ENCODE results near the gene BICRAL. TPM values are rescaled to one million over a fixed set of nuclear protein-coding genes. Genes with fewer than 3 reads are reported as not detected.

BICRAL gene
- polyA plus RNA-seq, 1 of the 3 experiments (the other 2 are of a cell fraction), result 5.1 TPM

GRCh38 chr6:42782689-42783176, 881 bp downstream of the BICRAL start:
- peaks cover 70% of the 10 kb centered on the region for H3K79me2 ChIP-seq (ENCODE audit: insufficient read depth)
- H3K27ac ChIP-seq (ENCODE audit: low read depth in 2 of 2, low read length in 1 of 2), result peak overlapping the region; percentile 95
- POLR2A ChIA-PET, result interaction anchor here (0.7 to 4.2 kb wide), 9 partner anchors 10 to 732 kb away, joined by 3 to 59 read pairs (median 5); partner anchors contain the start of genes CNPY3, RPL7L1 and TBCC
- peaks cover 0 to 5% of the 10 kb centered on the region in 2 experiments for H3K36me3 ChIP-seq (replicated peaks in 1 of 2; ENCODE audit: control insufficient read depth in 1 of 2, insufficient read depth in 2 of 2, low read length in 1 of 2)
- peak; percentile 13; the same call in 1 of the 2 replicates for TF ChIP-seq YY1 (IDR thresholded peaks at IDR 0.05; ENCODE audit: low read depth)
- peak; percentile 85 for TF ChIP-seq TAF1 (IDR thresholded peaks at IDR 0.05; ENCODE audit: borderline replicate concordance, low read depth, low read length)
- peak in 1 of 2 experiments; percentile 64; a peak in 1 of 4 replicates for TF ChIP-seq EP300 (IDR thresholded peaks at IDR 0.05; ENCODE audit: borderline replicate concordance in 1 of 2, low read depth in 1 of 2, low read length in 1 of 2)
- TF ChIP-seq TEAD4 (IDR thresholded peaks at IDR 0.05; ENCODE audit: borderline replicate concordance, insufficient read depth), result peak; percentile 42; the same call in 1 of the 2 replicates
- TF ChIP-seq MEF2A (IDR thresholded peaks at IDR 0.05; ENCODE audit: borderline replicate concordance, low read depth), result peak; percentile 75; the same call in 1 of the 2 replicates
- TF ChIP-seq MAX (IDR thresholded peaks at IDR 0.05; ENCODE audit: low read depth), result no peak; the same call in none of the 2 replicates
- TF ChIP-seq GABPA (IDR thresholded peaks at IDR 0.05; ENCODE audit: low read depth), result 0 out of 2 replicates have a peak, but pooled peaks have one; percentile 25
- peak; percentile 28; the same call in 1 of the 2 replicates for TF ChIP-seq NFIC (IDR thresholded peaks at IDR 0.05; ENCODE audit: borderline replicate concordance)
- peak; percentile 58 for TF ChIP-seq FOXM1 (IDR thresholded peaks at IDR 0.05; ENCODE audit: low read depth)
- no peak for TF ChIP-seq EZH2phosphoT487 (IDR thresholded peaks at IDR 0.05; ENCODE audit: borderline replicate concordance, low read depth)
- TF ChIP-seq REST (IDR thresholded peaks at IDR 0.05; ENCODE audit: low read depth, low read length), result 0 out of 2 replicates have a peak, but pooled peaks have one; percentile 35
- no peak for TF ChIP-seq RCOR1 (IDR thresholded peaks at IDR 0.05; ENCODE audit: low read length)
- TF ChIP-seq CHD2 (IDR thresholded peaks at IDR 0.05; ENCODE audit: low read length, partially characterized antibody), result peak; percentile 68
- TF ChIP-seq TCF12 (IDR thresholded peaks at IDR 0.05), result peak; percentile 46; the same call in 1 of the 2 replicates
- TF ChIP-seq JUND (IDR thresholded peaks at IDR 0.05), result no peak; the same call in 1 of the 2 replicates
- no peak for TF ChIP-seq SIN3A (IDR thresholded peaks at IDR 0.05; ENCODE audit: borderline replicate concordance, low read depth, low read length)
- TF ChIP-seq POLR2AphosphoS5 (IDR thresholded peaks at IDR 0.05; ENCODE audit: low read depth, low read length), result peak; percentile 64; the same call in 1 of the 2 replicates
- no peak for TF ChIP-seq CTCF (IDR thresholded peaks at IDR 0.05)
- peak; percentile 68 for TF ChIP-seq FOSL2 (IDR thresholded peaks at IDR 0.05; ENCODE audit: borderline replicate concordance, low read depth)
- TF ChIP-seq ELF1 (IDR thresholded peaks at IDR 0.05), result peak; percentile 55; the same call in 1 of the 2 replicates
- TF ChIP-seq MXI1 (IDR thresholded peaks at IDR 0.05; ENCODE audit: low read depth, low read length), result peak; percentile 16; the same call in 1 of the 2 replicates
- 0 out of 2 replicates have a peak, but pooled peaks have one; percentile 11 for TF ChIP-seq ZBTB33 (IDR thresholded peaks at IDR 0.05; ENCODE audit: borderline replicate concordance, low read depth)
- peak; percentile 89 for DNase-seq
- H3K9me2 ChIP-seq, result no peaks in the 10 kb centered on the region
- CTCF ChIA-PET, result interaction anchor here (1.9 kb wide), 1 partner anchor 36 kb away, joined by 6 read pairs; the partner anchor contains the start of gene TBCC
- H3K4me1 ChIP-seq (ENCODE audit: control insufficient read depth in 1 of 2, insufficient read depth in 2 of 2, low read depth in 1 of 2, low read length in 1 of 2), result peaks cover 8 to 23% of the 10 kb centered on the region in 2 experiments
- peak overlapping the region; percentile 99 for H3K9ac ChIP-seq
- H2AFZ ChIP-seq (ENCODE audit: low read depth), result no peak overlapping the region
- H3K27me3 ChIP-seq (ENCODE audit: insufficient read depth), result no peaks in the 10 kb centered on the region
- H3K4me3 ChIP-seq (ENCODE audit: low read depth in 2 of 2, low read length in 1 of 2), result peak overlapping the region; percentile 64 to 73
- peak overlapping the region; percentile 82; the same call in 1 of the 2 replicates for H3K4me2 ChIP-seq
- no peaks in the 10 kb centered on the region for H3K9me3 ChIP-seq
- peaks cover 10% of the 10 kb centered on the region for H3F3A ChIP-seq (replicated peaks; ENCODE audit: insufficient read depth)
- H4K20me1 ChIP-seq (ENCODE audit: insufficient read depth), result no peaks in the 10 kb centered on the region
- 2% methylated on average over 40 of the region's 51 CpGs for WGBS (ENCODE audit: low lambda C conversion rate)
